Lower leg skin (tissue), 3 donors: Measurements from ENCODE around the gene CNNM4.

Source experiments
- CTCF ChIP-seq, 3 donors: fragments of 450-650 bp; IDR thresholded peaks; one replicate each; pipeline ENCODE4 v1.5.1; 2016; ENCODE audit warnings: antibody characterized with exemption in 3 of 3, mild to moderate bottlenecking in 3 of 3, moderate library complexity in 2 of 3
- POLR2A ChIP-seq, 2 donors: fragments of 450-650 bp; IDR thresholded peaks; one replicate each; pipeline ENCODE4 v1.6.1; 2016 to 2017; ENCODE audit warnings: antibody characterized with exemption in 2 of 2, mild to moderate bottlenecking in 1 of 2, moderate library complexity in 1 of 2

- TF ChIP-seq CTCF (IDR thresholded peaks at IDR 0.05) (no peak), POLR2A (IDR thresholded peaks at IDR 0.05) (no peak)
These were observed 57.2 kb downstream of the CNNM4 start for GRCh38 chr2:96817882-96818281.
